Measurements from ENCODE around the gene MMP14.

DNA sequence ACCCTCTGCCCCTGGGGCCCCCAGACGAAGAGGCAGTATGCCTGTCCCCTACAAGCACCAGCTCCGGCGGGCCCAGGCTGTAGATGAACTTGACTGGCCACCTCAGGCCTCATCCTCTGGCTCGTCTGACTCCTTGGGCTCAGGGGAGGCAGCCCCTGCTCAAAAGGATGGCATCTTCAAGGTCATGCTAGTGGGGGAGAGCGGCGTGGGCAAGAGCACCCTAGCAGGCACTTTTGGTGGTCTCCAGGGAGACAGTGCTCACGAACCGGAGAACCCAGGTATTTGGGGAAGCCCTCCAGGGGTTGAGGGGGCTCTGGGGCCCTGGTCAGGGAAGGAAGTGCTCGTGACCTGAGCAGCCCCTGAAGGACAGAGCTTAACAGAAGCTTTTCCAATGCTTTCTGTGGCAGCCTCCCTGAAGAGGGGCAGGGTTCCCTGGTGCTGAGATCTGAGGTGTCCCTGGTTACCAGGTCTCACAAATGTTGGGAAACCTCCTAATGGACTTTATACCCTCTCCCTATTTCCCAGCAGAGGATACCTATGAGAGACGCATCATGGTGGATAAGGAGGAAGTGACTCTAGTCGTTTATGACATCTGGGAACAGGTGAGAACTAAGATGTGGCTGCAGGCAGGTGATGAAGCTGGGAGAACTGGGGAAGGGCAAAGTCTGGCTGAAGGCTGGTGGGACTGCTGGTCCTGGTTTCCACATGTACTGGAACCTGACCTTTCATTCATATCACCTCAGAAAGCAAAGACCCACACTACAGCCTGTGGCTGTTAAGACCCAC lies 48.5 kb downstream of the MMP14 start:
- TF ChIP-seq, protein P1, sequence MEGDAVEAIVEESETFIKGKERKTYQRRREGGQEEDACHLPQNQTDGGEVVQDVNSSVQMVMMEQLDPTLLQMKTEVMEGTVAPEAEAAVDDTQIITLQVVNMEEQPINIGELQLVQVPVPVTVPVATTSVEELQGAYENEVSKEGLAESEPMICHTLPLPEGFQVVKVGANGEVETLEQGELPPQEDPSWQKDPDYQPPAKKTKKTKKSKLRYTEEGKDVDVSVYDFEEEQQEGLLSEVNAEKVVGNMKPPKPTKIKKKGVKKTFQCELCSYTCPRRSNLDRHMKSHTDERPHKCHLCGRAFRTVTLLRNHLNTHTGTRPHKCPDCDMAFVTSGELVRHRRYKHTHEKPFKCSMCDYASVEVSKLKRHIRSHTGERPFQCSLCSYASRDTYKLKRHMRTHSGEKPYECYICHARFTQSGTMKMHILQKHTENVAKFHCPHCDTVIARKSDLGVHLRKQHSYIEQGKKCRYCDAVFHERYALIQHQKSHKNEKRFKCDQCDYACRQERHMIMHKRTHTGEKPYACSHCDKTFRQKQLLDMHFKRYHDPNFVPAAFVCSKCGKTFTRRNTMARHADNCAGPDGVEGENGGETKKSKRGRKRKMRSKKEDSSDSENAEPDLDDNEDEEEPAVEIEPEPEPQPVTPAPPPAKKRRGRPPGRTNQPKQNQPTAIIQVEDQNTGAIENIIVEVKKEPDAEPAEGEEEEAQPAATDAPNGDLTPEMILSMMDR (IDR thresholded peaks at IDR 0.05) = no peak
- no peak for TF ChIP-seq POLR2A (IDR thresholded peaks at IDR 0.05)

All from lower leg skin (tissue), 3 donors.